ENCODE measurements around the gene TMEM40.
A peak's percentile ranks its signal among the peaks of the same experiment; 100 is the strongest.
"Not testable (repeated sequence)": the region's sequence is repeated elsewhere in the genome, so short reads cannot be mapped to it uniquely, and the experiment has no call there.

Gene TMEM40

DNA sequence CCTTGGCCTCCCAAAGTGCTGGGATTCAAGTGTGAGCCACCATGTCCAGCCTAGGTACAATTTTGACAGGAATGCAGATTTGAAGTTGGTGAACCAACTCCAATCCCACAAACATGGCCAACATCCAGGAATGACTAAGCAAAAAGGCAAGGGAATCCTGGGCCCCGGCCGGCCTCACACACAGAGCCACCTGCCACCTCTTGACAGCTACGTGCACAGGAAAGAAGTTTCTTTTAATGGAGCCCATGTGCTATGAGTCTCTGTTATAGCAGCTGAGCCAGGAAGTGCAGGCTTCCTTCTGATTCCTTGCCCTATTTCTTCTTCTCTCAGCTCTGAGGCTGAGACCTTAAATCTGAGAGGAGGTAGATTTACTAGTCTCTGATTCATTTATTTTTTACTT, 8.8 kb downstream of the TMEM40 start:
- DNase-seq = peak; percentile 17

DNA sequence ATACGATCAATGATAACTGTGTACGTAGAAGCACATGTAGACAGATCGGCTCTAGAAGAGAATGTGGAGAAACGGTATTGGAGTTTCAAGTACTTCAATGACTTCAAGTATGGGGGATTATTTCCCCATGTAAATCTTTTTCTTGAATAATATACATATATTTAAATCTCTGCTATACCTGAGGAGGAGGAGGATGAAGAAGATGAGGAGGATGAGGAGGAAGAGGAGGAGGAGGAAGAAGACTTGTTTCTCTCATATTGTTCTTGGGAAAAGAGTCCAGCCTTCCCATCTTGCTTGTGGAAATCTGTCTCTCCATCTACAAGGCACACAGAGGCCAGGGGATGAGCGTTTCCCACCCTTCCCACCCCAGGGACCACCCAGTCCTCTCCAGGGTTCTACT, 10.6 kb downstream of the TMEM40 start:
- DNase-seq = no peak

DNA sequence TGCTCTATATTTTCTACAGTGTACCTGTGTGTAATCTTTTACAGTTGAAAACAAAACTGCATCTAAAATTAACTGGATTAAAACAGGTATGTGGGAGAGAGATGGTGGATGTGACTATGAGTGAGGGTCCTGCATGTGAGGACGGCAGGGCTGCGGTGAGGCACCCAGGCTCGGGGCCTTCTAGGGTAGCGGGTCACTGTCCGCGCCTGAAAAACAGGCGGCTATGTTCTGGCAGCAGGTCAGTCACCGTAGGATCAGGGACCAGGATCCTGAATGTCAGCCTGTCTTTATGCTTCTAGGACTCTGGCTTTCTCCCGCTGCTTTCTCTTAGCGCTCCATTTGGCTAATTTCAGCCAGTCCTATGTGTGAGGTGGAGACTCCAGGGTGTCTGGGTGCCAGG, 12.6 kb downstream of the TMEM40 start:
- DNase-seq = no peak

DNA sequence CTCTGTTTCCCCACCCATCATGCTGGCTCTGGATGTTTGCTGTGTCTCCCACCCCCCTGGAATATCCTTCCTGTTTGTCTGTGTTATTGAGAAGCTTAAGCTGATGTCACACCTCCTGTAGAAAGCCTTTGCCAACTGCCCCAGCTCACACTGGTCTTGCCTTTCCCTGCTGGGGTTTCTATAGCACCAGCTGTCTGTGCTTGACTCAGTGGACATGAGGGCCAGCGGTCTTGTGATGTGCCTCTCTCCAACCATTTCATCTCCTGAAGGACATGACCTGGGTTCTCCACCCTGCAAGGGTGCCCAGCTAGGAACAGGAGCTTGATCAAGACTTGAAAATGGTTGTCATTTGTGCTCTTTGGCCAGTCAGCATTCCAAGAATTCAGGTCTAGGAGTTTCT, 14.7 kb downstream of the TMEM40 start:
- no peak for DNase-seq

DNA sequence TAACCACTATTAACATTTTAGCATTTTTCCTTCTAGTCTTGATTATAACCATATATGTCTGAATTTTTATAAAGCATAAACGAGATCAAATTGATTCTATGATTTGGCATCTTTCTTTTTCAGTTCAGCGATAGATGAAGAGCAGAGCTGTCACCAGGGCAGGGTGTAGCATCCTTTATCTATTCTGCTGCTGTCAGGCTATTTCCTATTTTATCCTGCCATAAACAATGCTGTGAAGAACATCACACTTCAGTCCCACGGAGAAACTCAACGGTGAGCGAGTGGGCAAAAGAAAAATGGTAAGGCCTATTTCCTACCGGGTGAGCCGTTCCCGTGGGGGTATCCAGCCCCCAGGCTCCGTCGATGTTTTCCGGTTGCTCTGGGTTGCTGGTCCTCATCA, 15.5 kb downstream of the TMEM40 start:
- no peak for DNase-seq

DNA sequence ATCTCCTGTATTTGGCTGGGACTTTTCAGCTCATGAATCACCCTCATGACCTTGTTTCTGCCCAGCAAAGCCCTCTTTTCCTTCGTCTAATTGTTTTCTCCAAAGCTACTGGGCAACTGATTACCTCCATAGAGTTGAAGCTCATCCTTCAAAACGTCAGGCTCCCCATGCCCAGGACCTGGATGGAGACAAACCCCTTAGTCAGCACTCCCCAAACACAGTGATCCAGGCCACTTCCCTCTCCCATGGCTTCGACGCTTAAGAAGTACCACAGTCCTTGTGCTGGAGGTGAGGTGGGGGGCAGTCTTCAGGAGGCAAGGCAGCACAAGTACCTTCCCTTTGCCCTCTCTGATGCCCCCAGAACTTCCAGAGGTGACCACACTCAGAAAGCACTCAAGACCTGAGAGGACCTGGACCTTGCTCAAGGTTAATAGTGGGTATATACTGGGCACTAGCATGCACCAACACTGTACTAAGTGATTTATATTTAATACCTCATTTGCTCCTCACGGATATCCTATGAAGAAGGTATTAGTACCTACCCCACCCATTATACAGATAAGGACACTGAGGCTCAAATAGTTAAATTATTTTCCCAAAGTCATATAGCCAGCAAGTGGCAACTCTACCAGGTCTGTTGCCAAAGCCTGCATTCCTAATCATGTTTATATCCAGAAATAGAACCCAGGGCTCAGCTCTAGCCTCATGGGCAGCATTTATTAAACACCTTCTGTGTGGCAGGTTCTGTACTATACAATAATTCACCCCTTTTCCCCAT, 16.5 kb downstream of the TMEM40 start:
- DNase-seq = no peak

DNA sequence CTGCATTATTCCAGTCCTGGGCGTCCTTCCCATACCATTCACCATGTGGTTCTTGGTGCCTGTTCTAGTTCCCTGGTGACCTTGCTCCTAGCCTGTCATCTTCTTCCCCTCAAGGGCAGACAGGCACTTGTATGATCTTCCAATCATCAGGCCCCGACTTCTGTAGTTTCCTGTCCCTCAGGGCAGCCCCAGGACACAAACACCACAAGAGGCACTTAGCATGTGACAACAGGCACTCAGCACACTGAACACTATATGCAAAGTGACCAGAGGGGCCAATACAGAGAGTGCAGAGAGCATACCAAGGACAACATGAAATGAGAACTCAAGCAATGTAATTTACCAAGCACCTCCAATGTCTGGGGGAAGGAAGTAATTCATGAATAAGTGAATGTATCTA, 17.9 kb downstream of the TMEM40 start:
- DNase-seq = no peak

DNA sequence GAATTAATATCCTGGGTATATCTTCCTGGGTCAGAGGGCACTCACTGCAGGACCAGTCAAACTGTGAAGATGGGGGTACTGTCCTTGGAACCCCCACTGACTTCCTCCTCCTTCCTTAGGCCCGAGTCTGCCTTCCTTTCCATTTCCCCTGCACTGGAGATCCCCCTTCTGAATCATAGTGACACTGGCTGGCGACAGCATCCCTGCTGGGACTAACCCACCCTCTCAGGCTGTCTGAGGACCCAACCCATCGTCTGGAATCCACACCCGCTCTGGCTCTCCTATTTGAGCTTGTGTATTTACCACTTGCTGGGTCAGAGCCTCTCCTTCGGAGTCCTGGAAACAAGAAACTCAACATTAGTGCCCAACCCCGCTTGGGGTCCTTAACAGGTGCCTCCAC, 21.2 kb downstream of the TMEM40 start:
- DNase-seq = no peak

DNA sequence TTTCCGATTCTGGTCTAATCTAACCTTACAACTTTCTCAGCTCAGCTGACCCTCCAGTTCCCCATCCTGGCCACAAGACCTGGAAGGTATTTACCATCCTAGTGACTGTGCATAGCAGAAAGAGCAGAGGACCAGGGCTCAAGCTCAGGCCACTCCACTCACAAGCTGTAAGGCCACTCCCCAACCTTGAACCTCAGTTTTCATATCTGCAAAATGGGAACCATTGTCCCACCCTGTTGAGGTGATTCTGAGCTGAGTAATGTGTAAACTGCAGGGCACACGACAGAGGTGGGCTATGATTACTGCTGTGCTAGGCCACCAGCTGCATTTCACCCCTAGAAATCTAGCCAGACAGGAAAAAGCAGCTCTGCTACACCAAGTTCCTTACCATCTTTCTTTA, 21.7 kb downstream of the TMEM40 start:
- DNase-seq = no peak

DNA sequence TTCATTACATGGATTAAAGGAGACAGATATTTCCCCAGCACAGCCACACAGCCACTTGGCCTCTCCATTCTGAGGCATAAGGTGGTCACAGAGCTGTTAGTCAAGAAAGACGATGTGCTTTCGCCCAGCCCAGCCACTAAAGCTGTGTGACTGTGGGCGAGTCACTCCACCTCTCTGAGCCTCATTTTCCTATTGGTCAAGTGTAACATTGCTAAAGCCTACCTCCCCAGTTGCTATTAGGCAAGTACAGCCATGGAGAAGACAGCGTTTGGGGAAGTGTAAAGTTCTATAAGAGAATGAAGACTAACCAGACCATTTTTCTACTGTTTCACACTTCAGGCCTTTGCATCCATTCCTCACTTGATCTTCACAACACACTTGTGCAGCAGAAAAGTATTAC, 24.1 kb downstream of the TMEM40 start:
- no peak for DNase-seq

DNA sequence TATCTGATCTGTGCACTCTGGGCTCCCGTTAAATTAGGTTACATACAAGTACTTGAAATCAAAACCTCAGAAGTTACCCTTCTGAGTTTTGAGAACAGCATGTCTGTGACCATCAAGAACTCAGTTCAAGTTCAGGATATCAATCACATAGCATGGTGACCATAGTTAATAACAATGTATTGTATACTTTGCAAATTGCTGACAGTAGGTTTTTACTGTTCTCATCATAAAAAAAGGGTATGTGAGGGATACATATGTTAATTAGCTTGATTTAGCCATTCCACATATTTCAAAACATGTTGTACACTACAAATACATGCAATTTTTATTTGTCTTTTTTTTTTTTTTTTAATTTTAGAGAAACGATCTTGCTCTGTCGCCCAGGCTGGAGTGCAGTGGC, 25.5 kb downstream of the TMEM40 start:
- DNase-seq = no peak

DNA sequence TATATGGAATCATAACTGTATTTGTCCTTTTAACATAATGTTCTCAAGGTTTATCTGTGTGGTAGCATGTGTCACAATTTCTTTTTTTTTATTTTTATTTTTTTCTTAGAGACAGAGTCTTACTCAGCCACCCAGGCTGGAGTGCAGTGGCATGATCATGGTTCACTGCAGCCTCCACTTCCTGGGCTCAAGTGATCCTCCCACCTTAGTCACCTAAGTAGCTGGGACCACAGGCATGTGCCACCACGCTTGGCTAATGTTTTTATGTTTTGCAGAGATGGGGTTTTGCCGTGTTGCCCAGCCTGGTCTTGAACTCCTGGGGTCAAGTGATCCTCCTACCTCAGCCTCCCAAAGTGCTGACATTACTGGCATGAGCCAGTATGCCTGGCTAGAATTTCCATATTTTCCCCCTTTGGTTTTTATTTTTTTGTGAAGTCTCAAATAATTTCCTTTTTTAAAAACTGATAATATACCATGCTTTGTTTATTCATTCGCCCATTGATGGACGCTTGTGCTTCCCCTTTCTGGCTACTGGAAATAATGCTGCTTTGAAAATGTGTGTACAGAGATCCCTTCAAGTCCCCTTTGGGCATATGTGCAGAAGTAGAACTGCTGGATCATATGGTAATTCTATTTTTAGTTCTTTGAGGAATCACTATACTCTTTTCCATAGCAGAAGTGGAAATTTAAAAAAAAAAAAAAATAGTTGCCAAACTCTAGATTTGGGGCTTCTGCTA, 28.4 kb downstream of the TMEM40 start:
- no peak for DNase-seq

DNA sequence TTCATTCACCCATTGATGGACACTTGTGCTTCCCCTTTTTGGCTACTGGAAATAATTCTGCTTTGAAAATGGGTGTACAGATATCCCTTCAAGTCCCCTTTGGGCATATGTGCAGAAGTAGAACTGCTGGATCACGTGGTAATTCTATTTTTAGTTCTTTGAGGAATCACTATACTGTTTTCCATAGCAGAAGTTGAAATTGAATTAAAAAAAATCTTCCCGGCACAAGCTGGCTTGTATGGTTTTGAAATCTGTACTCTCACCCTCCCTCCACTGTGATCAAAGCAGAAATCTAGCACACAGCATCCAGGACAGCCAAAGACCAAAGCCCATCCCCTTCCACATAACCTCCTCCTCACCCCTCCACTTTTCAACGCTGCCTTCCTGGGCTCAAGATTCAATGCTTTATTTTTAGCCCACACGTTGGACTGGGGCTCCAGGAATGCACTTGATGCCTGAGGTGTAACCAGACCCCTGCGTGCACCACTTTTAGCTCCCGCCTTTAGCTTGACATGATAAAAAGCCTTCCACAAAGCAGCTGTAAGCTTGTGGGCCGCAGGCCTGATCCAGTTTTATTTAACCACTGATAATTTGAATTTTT, 29.9 kb downstream of the TMEM40 start:
- no peak for DNase-seq

DNA sequence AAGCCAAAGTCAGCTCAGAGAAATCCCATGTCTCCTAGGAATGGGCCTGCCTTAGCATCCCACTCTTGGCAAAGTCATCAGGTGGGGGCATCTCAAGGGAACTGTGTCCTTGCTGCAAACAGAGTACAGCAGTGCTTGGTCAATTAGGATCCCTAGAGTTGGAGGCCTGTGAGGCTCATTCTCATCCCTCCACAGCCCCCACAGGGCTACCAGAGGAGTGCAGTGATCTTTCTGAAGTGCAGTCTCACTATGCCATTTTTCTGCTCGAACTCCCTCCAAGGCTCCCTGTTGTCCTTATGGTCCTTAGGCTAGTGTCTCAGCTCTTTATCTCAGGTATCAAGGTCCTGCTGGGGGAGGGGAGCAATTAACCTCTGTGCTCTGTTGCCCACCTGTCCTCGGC, 31.1 kb downstream of the TMEM40 start:
- DNase-seq = no peak

DNA sequence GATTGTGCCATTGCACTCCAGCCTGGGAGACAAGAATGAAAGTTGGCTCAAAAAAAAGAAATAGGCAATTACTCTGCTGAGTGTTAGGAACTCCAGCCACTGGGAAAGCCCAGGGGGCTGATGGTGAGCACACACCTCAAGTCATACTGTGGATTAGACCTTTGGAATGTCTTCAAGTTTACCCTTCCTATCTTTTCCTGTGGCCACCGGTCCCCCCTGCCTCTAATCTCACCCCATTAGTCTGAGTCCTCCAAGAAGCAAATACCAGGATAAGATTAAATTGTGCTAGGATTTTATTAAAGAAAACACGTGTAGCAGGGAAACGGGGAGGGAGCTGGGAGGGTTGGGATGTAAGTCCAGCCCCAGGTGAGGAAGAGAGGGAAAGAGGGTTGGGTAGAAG, 31.6 kb downstream of the TMEM40 start:
- DNase-seq = no peak

DNA sequence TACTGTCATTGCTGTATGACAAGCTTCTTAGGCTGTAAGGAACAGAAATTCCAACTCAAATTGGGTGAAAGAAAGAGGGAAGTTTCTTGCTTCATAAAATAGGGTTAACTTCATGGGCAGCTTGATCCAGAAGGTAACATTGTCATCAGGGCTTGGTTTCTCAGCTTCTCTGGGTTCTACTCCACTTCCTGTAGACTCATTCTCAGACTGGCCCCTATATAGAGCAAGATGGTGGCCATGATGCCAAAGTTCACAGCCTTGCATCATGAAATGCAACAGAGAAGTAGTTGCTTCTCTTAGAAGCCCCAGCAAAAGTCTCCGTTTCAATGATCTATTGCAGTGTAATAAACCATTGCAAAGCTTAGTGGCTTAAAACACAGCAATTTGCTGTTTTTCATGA, 33.6 kb downstream of the TMEM40 start:
- no peak for DNase-seq

DNA sequence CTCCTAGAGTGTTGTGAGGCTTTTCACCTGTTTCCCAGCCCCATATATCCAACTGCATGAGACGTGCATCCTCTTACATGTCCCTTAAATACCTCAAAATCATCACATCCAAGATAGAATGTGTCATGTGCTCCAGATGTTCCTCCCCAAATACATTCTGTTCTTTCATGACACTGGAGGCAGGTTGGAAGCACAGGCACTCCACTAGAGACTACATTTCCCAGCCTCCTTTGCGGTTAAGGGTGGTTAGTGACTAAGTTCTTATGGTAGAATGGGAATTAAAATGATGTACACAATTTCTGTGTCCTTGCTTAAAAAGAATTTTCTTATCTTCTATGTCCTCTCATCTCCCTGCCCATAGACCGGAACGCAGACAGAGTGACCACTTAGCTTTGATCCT, 34.3 kb downstream of the TMEM40 start:
- no peak for DNase-seq

DNA sequence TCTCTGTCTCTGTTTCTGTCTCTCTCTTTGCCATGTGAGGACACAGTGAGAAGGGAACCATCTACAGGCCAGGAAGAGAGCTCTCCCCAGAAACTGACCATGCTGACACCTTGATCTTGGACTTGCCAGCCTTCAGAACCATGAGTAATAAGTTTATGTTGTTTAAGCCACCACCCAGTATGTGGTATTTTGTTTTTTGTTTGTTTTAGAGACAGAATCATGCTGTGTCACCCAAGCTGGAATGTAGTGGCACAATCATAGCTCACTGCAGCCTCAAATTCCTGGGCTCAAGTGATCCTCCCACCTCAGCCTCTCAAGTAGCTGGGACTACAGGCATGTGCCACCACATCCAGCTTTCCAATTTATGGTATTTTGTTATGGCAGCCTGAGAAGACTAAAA, 35.7 kb downstream of the TMEM40 start:
- DNase-seq = not testable (repeated sequence)

DNA sequence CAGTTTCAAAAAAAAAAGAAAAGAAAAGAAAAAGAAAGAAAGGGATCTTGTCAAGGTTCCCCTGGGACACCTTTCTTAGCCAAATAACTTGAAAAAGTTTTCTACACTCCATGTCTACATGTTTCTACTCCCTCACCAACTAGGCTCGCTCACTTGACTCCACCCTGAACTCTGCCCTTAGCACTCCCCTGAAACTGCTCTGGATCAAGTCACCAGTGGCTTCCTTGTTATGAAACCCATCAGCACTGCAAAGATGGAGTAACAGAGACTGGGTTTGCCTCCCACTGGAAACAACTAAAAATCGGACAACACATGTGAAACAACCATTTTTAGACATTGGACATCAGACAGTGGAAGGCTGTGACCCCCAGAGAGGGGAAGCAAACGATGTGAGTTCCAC, 36.8 kb downstream of the TMEM40 start:
- DNase-seq = no peak

DNA sequence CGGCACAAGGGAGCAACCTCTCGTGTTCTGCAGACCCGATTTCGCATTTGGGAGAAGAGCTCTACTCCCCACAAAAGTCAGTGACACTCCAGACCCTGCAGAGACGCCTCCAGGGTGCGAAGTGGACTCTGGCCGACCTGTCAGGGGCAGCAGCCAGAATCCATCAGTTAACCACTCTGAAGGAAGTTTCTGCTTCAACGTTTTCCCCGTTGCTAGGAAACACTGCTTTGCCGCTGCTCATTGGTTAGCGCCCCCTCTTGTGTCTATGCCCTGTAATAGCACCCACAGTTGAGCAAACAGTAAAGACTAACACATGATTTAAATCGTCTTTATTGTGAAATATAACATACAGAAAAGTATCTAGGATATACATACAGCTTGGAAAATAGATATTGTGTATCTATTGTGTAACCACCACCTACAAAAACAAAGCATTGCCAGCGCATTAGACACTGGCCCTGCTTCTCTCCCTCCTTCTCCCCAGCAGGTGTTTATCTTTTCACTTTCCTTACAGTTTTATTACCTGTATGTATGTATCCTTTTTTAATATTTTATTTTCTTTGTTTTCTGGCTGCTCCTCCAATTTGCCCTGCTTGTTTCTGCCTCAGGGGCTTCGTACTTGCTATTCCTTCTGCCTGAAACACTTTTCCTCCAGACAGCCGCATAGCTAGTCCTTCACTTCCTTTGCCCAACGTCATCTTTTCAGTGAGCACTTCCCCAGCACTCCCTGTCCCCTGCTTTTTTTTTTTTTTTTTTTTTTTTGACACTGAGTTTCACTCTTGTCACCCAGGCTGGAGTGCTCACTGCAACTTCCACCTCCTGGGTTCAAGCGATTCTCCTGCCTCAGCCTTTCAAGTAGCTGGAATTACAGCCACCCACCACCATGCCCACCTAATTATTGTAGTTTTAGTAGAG, 38.8 kb downstream of the TMEM40 start:
- peak; percentile 37 for DNase-seq

DNA sequence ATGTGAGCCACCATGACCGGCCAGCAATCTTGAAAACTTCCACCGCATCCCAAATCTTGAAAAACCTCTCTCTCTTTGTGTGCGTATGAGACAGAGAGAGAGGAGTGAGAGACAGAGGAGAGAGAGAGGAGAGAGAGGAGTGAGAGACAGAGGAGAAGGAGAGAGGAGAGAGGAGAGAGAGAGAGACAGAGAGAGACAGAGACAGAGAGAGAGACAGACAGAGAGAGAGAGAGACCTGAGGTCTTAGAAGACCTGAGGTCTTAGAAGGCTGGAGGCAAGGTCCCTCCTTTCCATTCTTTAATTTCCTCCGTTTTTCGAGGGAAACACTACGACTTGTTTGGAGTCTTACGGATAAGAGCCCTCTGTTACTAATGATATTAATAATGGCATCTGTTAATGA, 39.5 kb downstream of the TMEM40 start:
- no peak for DNase-seq

DNA sequence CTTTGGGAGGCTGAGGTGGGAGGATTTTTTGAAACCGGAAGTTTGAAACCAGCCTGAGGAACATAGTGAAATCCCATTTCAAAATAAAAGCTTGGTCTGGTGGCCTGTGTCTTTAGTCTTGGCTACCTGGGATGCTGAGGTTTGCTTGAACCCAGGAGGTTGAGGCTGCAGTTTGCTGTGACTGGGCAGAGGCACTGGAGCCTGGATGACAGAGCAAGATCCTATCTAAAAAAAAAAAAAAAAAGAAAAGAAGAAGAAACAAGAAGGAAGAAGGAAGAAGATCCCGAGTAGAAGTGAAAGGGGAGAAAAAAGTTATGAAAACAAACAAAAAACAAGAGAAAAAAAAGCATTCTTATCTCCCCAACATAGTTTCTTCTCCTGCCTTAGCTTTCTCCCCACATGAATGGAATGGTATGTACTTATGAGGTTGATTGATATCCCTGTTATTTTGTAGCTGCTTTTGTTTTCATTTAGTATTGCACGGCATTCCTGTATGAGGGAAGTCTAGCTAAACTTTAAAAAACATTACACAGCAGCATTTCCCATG, 42.4 kb downstream of the TMEM40 start:
- no peak for DNase-seq

DNA sequence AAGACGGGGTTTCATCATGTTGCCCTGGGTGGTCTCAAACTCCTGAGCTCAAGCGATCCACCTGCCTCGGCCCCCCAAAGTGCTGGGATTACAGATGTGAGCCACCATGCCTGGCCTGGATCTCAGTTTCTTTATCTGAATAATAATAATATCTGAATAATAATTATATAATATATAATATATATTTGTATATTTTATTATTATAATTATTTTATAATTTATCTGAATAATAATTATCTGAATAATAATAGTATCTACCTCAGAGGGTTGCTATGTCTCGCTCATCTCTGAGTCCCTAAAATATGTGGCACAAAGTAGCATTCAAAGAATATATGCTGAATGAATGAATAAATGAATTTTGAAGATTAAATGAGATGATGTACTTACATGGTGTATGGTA, 44.8 kb downstream of the TMEM40 start:
- DNase-seq = no peak

Measured in NCI-H2107 (cell line).